ENCODE measurements around the gene LCA5. TPM values are rescaled to one million over a fixed set of nuclear protein-coding genes. Genes with fewer than 3 reads are reported as not detected.
A peak's percentile ranks its signal among the peaks of the same experiment; 100 is the strongest.

The LCA5 gene
- total and polyA plus RNA-seq, 2 experiments from 2014 or later = 4.0 to 4.2 TPM

DNA sequence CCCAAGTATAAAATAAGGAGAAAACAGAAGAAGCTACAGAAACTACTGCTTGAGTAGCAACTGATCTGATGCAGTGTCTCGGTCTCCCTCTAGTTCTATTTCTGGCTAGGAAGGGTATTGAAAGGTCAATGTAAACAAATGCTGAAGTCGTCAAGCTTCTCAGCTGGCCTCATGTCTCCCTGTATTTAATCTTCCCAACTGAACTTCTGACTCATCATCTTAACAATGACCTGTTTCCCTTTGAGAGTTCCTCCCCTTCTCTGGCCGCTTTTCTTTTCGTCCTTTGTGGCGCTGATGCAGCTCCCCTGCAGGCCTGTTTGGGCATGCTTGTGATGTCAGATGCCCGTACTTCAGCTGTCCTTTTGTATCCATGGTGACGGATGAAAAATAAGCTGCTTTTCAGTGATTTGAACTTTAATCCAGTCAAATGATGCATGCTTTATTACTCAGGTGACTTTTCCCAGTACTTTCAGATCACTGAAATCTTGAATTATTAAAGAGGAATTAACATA lies 7.8 kb upstream of the LCA5 start:
- H3K27me3 ChIP-seq (replicated peaks; ENCODE audit: insufficient read depth) = no peaks in the 10 kb centered on the region
- H3K4me3 ChIP-seq = peak overlapping the region; percentile 41
- peaks cover 13% of the 10 kb centered on the region; the same call in 1 of the 2 replicates for H3F3A ChIP-seq (ENCODE audit: insufficient read depth)
- no peaks in the 10 kb centered on the region for H3K36me3 ChIP-seq (ENCODE audit: low read depth)
- H4K20me1 ChIP-seq (ENCODE audit: insufficient read depth) = no peaks in the 10 kb centered on the region
- H3K9ac ChIP-seq = peak overlapping the region; percentile 83
- H3K9me3 ChIP-seq (ENCODE audit: low read depth) = no peaks in the 10 kb centered on the region
- WGBS, 2 experiments (ENCODE audit: low coverage in 1 of 2, low lambda C conversion rate in 2 of 2, missing lambda C conversion rate in 2 of 2) = 2 to 9% methylated on average over 7 of the region's 7 CpGs
- TF ChIP-seq EZH2 (IDR thresholded peaks at IDR 0.05; ENCODE audit: insufficient read depth, poor library complexity, severe bottlenecking) (no peak), EZH2phosphoT487 (IDR thresholded peaks at IDR 0.05; ENCODE audit: insufficient read depth, low read depth) (no peak)
- peak; percentile 99 for DNase-seq
- peak overlapping the region; percentile 96 for H3K27ac ChIP-seq
- H2AFZ ChIP-seq = peak overlapping the region; percentile 57
- no peaks in the 10 kb centered on the region for H3K79me2 ChIP-seq (ENCODE audit: insufficient read depth)
- H3K4me2 ChIP-seq (ENCODE audit: unreplicated experiment) = peak overlapping the region; percentile 75
- H3K4me1 ChIP-seq (ENCODE audit: insufficient read depth) = peaks cover 21% of the 10 kb centered on the region
- in situ Hi-C loops (cut with MboI) = no loop called here
- H3K9me2 ChIP-seq (ENCODE audit: insufficient read depth) = no peaks in the 10 kb centered on the region

DNA sequence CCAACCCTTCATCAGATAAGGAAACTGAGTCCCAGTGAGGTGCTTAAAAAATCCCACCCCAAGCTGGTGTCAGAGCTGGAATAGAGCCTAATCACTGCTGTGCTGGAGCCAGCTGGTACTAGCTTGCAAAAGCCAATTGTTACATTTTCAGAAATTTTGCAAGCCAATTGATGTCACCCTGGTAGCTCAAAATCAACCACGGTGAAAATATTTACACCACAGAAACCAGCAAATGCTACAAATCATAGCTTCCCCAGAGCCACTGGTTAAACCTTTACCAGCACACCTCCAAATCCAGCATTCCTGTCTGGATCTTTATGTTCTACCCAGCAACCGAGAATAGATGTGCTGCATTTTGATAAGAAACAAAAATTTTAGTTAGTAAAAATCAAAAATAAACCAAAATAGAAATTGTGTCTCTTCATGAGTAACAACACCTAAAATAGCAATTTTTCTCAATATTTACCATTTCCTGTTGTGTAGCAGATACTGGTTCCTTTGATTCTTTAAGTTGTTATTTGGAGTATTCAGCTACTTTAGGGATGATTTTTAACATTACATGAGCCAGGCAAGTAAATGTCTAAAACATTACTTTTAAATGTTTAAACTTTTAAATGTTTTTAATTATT lies 7.2 kb upstream of the LCA5 start:
- H3K4me2 ChIP-seq (ENCODE audit: unreplicated experiment) = peak overlapping the region; percentile 75
- H3K9ac ChIP-seq = peak overlapping the region; percentile 83
- H4K20me1 ChIP-seq (ENCODE audit: insufficient read depth) = no peaks in the 10 kb centered on the region
- H3K4me1 ChIP-seq (ENCODE audit: insufficient read depth) = peaks cover 21% of the 10 kb centered on the region
- peaks cover 13% of the 10 kb centered on the region; the same call in 1 of the 2 replicates for H3F3A ChIP-seq (ENCODE audit: insufficient read depth)
- no peaks in the 10 kb centered on the region for H3K9me3 ChIP-seq (ENCODE audit: low read depth)
- H3K79me2 ChIP-seq (ENCODE audit: insufficient read depth) = no peaks in the 10 kb centered on the region
- no peak for TF ChIP-seq EZH2phosphoT487 (IDR thresholded peaks at IDR 0.05; ENCODE audit: insufficient read depth, low read depth)
- no peak for TF ChIP-seq EZH2 (IDR thresholded peaks at IDR 0.05; ENCODE audit: insufficient read depth, poor library complexity, severe bottlenecking)
- H3K36me3 ChIP-seq (ENCODE audit: low read depth) = no peaks in the 10 kb centered on the region
- no peaks in the 10 kb centered on the region for H3K9me2 ChIP-seq (ENCODE audit: insufficient read depth)
- peak; percentile 45 for DNase-seq
- 47 to 50% methylated on average over 2 of the region's 2 CpGs for WGBS, 2 experiments (ENCODE audit: low coverage in 1 of 2, low lambda C conversion rate in 2 of 2, missing lambda C conversion rate in 2 of 2)
- H3K27me3 ChIP-seq (replicated peaks; ENCODE audit: insufficient read depth) = no peaks in the 10 kb centered on the region
- H3K27ac ChIP-seq = peak overlapping the region; percentile 96
- in situ Hi-C loops (cut with MboI) = no loop called here
- peak overlapping the region; percentile 12 for H2AFZ ChIP-seq
- H3K4me3 ChIP-seq = peak overlapping the region; percentile 41

DNA sequence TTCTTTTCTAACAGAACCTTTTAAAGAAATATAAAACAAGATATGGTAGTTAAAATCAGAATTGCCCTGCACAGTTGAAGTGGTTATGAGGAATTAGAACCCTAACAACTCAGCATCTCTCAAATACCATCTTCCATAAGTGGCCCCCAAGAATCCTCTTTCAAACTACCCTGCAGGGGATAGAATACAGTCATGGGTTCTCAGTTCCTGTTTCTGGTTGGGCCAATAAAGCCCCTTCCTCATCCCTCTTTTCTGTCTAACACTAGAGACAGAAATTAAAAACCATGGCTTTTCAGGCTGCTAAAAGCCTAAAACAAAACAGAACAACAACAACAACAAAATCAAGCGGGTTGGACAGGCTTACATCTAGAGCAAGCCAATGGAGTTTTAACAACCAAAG lies 6.7 kb upstream of the LCA5 start:
- Histone ChIP-seq H3K4me2 (ENCODE audit: unreplicated experiment) (peak overlapping the region; percentile 75), H3F3A (ENCODE audit: insufficient read depth) (peaks cover 13% of the 10 kb centered on the region; the same call in 1 of the 2 replicates), H3K9me3 (ENCODE audit: low read depth) (no peaks in the 10 kb centered on the region), H3K4me1 (ENCODE audit: insufficient read depth) (peaks cover 24% of the 10 kb centered on the region), H3K79me2 (ENCODE audit: insufficient read depth) (peaks cover 3% of the 10 kb centered on the region; the same call in 1 of the 2 replicates), H3K27me3 (replicated peaks; ENCODE audit: insufficient read depth) (no peaks in the 10 kb centered on the region), H3K9ac (peak overlapping the region; percentile 83), H3K36me3 (ENCODE audit: low read depth) (no peaks in the 10 kb centered on the region), H4K20me1 (ENCODE audit: insufficient read depth) (no peaks in the 10 kb centered on the region), H3K9me2 (ENCODE audit: insufficient read depth) (no peaks in the 10 kb centered on the region), H2AFZ (no peak overlapping the region), H3K4me3 (no peak overlapping the region), H3K27ac (peak overlapping the region; percentile 96)
- no peak for TF ChIP-seq EZH2phosphoT487 (IDR thresholded peaks at IDR 0.05; ENCODE audit: insufficient read depth, low read depth)
- TF ChIP-seq EZH2 (IDR thresholded peaks at IDR 0.05; ENCODE audit: insufficient read depth, poor library complexity, severe bottlenecking) = no peak
- DNase-seq = no peak
- WGBS, 2 experiments (ENCODE audit: low coverage in 1 of 2, low lambda C conversion rate in 2 of 2, missing lambda C conversion rate in 2 of 2) = 100% methylated on average over 1 of the region's 1 CpG
- in situ Hi-C loops (cut with MboI) = no loop called here

DNA sequence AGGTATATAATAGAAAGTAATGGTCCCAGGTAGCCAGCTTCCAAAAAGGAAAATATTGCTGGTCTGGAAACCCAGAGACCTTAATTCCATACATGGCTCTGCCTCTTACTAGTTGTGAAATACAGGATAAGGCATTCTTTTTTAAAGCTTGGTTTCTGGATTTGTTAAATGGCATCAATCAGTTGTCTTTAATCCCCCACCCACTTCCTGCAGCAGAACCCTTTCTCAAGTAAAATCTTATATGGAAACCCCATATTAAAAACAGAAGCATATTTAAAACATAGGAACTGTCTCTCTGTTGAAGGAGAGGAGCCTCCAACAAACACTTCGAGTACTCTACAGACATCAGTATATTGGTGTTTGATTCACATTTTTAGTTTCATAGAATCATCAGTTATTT lies 6.2 kb upstream of the LCA5 start:
- Histone ChIP-seq H4K20me1 (ENCODE audit: insufficient read depth) (no peaks in the 10 kb centered on the region), H3K79me2 (ENCODE audit: insufficient read depth) (peaks cover 7% of the 10 kb centered on the region; the same call in 1 of the 2 replicates), H3F3A (ENCODE audit: insufficient read depth) (peaks cover 13% of the 10 kb centered on the region; the same call in 1 of the 2 replicates), H3K9ac (no peak overlapping the region), H3K9me3 (ENCODE audit: low read depth) (no peaks in the 10 kb centered on the region), H2AFZ (no peak overlapping the region), H3K4me2 (ENCODE audit: unreplicated experiment) (no peak overlapping the region), H3K4me1 (ENCODE audit: insufficient read depth) (peaks cover 25% of the 10 kb centered on the region), H3K27me3 (replicated peaks; ENCODE audit: insufficient read depth) (no peaks in the 10 kb centered on the region), H3K9me2 (ENCODE audit: insufficient read depth) (no peaks in the 10 kb centered on the region), H3K4me3 (no peak overlapping the region), H3K27ac (no peak overlapping the region), H3K36me3 (ENCODE audit: low read depth) (no peaks in the 10 kb centered on the region)
- no peak for TF ChIP-seq EZH2 (IDR thresholded peaks at IDR 0.05; ENCODE audit: insufficient read depth, poor library complexity, severe bottlenecking)
- TF ChIP-seq EZH2phosphoT487 (IDR thresholded peaks at IDR 0.05; ENCODE audit: insufficient read depth, low read depth) = no peak
- in situ Hi-C loops (cut with MboI) = no loop called here
- 95 to 97% methylated on average over 1 of the region's 1 CpG for WGBS, 2 experiments (ENCODE audit: low coverage in 1 of 2, low lambda C conversion rate in 2 of 2, missing lambda C conversion rate in 2 of 2)
- DNase-seq = no peak
